T-cell (primary cell): ENCODE results near the gene MPRIP. TPM values are rescaled to one million over a fixed set of nuclear protein-coding genes. Genes with fewer than 3 reads are reported as not detected.
"Not testable (repeated sequence)": the region's sequence is repeated elsewhere in the genome, so short reads cannot be mapped to it uniquely, and the experiment has no call there.

Experiments used
- ATAC-seq, 4 experiments: fragments of 200-7000 bp in 3 of 4; fragments of 150-1000 bp in 1 of 4; cut with Tn5 transposase; replicated peaks in 1 of 4; 1 replicate in 3 of 4; 2 replicates in 1 of 4; pipeline ENCODE4 v1.10.0; 2021; ENCODE audit warnings: moderate library complexity in 3 of 4, mild to moderate bottlenecking in 2 of 4, moderate number of reproducible peaks in 1 of 4
- CTCF ChIA-PET, 2 donors: fragments of 300-600 bp; sonication (Branson Sonifier 250); formaldehyde crosslinking; loops; one replicate each; lab custom pipeline; 2022; ENCODE audit warnings: antibody characterized with exemption in 2 of 2; lab: Charles Lee
- POLR2A ChIA-PET, 2 donors: fragments of 300-600 bp; sonication (Branson Sonifier 250); formaldehyde crosslinking; loops; one replicate each; lab custom pipeline; 2022; ENCODE audit warnings: antibody characterized with exemption in 2 of 2; lab: Charles Lee
- DNase-seq, 35 experiments: peaks; one replicate each; pipeline versions ENCODE4 v3.0.0 to v3.0.0-alpha.2; 2013 to 2023
- H3K27ac ChIP-seq: one replicate; pipeline ENCODE4 v1.5.1; 2013; ENCODE audit warnings: low read length
- H3K27me3 ChIP-seq, 2 experiments: replicated peaks in 1 of 2; 1 replicate in 1 of 2; 2 replicates in 1 of 2; pipeline versions ENCODE4 v1.6.1 to v1.7.0; 2013; ENCODE audit warnings: low read length in 1 of 2, mixed read lengths in 1 of 2; ENCODE audit not compliant: control insufficient read depth in 2 of 2, insufficient read depth in 2 of 2; ENCODE audit errors: extremely low read depth in 1 of 2
- H3K36me3 ChIP-seq, 2 donors: 1 replicate in 1 of 2; 2 replicates in 1 of 2; pipeline versions ENCODE4 v1.6.1 to v1.7.0; 2013; ENCODE audit warnings: low read length in 1 of 2; ENCODE audit not compliant: control insufficient read depth in 2 of 2, insufficient read depth in 1 of 2; ENCODE audit errors: extremely low read depth in 1 of 2
- H3K4me1 ChIP-seq, 2 experiments: 1 replicate in 1 of 2; 2 replicates in 1 of 2; pipeline versions ENCODE4 v1.6.1 to v1.7.0; 2013; ENCODE audit warnings: low read length in 2 of 2, mixed read lengths in 1 of 2; ENCODE audit not compliant: insufficient read depth in 2 of 2, control insufficient read depth in 1 of 2; ENCODE audit errors: extremely low read depth in 1 of 2
- H3K4me3 ChIP-seq, 2 donors: 1 replicate in 1 of 2; 2 replicates in 1 of 2; pipeline versions ENCODE4 v1.5.1 to v1.7.0; 2013; ENCODE audit warnings: mild to moderate bottlenecking in 2 of 2, low read length in 1 of 2, moderate library complexity in 1 of 2; ENCODE audit not compliant: control insufficient read depth in 1 of 2; ENCODE audit errors: extremely low read depth in 1 of 2
- H3K9me3 ChIP-seq: 2 replicates; pipeline ENCODE4 v1.7.0; 2013
- H3K27ac Mint-ChIP-seq, 2 donors: one replicate each; pipeline ENCODE4 v1.8.0; 2020 to 2021; ENCODE audit warnings: mild to moderate bottlenecking in 2 of 2, mixed read lengths in 2 of 2
- H3K27me3 Mint-ChIP-seq, 2 donors: one replicate each; pipeline ENCODE4 v1.8.0; 2021 to 2022; ENCODE audit warnings: mixed read lengths in 2 of 2
- H3K36me3 Mint-ChIP-seq: one replicate; pipeline ENCODE4 v1.8.0; 2021; ENCODE audit warnings: mixed read lengths
- H3K4me1 Mint-ChIP-seq, 3 donors: one replicate each; pipeline ENCODE4 v1.8.0; 2020 to 2022; ENCODE audit warnings: mixed read lengths in 3 of 3, mild to moderate bottlenecking in 1 of 3
- H3K4me3 Mint-ChIP-seq, 3 donors: one replicate each; pipeline ENCODE4 v1.8.0; 2020 to 2022; ENCODE audit warnings: mild to moderate bottlenecking in 3 of 3, mixed read lengths in 3 of 3, moderate library complexity in 3 of 3
- H3K9me3 Mint-ChIP-seq, 3 donors: one replicate each; pipeline ENCODE4 v1.8.0; 2020 to 2022; ENCODE audit warnings: mixed read lengths in 3 of 3
- WGBS: methylation state at CpG from one replicate; pipeline ENCODE4 v1.1.5; 2013; ENCODE audit warnings: missing lambda C conversion rate; ENCODE audit not compliant: insufficient coverage; 5-methylcytosine and 5-hydroxymethylcytosine counted together
- total RNA-seq, 35 experiments: library from RNA in 6 of 35; stranded (reverse) in 6 of 35; fragments of 120-200 nt in 1 of 35; gene quantifications; one replicate each; pipeline versions ENCODE4 v1.2.1 to v1.2.4 and lab custom pipeline; 2013 to 2026

MPRIP gene
- total RNA-seq, 5 donors from 2014 or later (not counting 1 experiment from before 2014, with no cell fraction given): 189 to 266 (median 247) TPM

- ChIA-PET CTCF (interaction anchor here (0.6 to 1.0 kb wide), 3 partner anchors 14 to 329 kb away, joined by 3 read pairs; no protein-coding TSS in a partner anchor), POLR2A (no interaction called here)
- DNase-seq (peak in 5 of 35 experiments; percentile 13 to 46 (median 26)), ATAC-seq (peak in 3 of 4 experiments; percentile 40 to 55 (median 49))
- no peaks in the 10 kb centered on the region for H3K9me3 Mint-ChIP-seq
- peaks cover 42 to 50% (median 42%) of the 10 kb centered on the region in 3 donors for H3K4me1 Mint-ChIP-seq
- H3K4me3 ChIP-seq: no peak overlapping the region
- 100% methylated on average over 2 of the region's 3 CpGs for WGBS
- H3K27ac Mint-ChIP-seq: peak overlapping the region; percentile 84 to 92
- H3K27me3 ChIP-seq: no peaks in the 10 kb centered on the region
- no peaks in the 10 kb centered on the region for H3K27me3 Mint-ChIP-seq
- no peaks in the 10 kb centered on the region for H3K9me3 ChIP-seq
- peaks cover 0 to 46% of the 10 kb centered on the region in 2 experiments for H3K4me1 ChIP-seq
- H3K36me3 ChIP-seq: peaks cover 17 to 87% of the 10 kb centered on the region in 2 donors
- H3K36me3 Mint-ChIP-seq: peaks cover 49% of the 10 kb centered on the region
- H3K4me3 Mint-ChIP-seq: no peak overlapping the region
- no peak overlapping the region for H3K27ac ChIP-seq
Measured at GRCh38 chr17:17155568-17155967, 113.3 kb downstream of the MPRIP start.

DNA sequence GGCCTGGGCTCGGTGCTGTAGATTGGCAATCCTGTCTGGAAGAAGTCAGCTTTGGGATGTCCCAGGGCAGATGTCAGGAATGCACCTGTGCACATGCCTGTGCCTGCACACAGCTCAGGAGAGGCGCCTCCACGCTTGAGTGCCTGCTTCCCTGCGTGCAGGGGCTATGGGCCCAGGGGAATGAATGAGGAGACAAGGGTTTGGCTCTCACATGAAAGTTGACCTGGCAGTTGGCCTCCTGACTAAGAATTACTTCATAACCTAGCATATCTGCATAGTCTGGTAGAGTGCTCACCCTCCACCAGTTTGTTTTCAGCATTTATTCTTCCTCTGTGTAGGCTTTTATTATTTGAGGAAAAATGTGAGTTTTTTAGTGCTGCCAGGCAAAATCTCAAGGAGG, 113.8 kb downstream of the MPRIP start:
- Histone ChIP-seq H3K9me3 (no peaks in the 10 kb centered on the region), H3K36me3 (peaks cover 21 to 87% of the 10 kb centered on the region in 2 donors), H3K4me3 (no peak overlapping the region), H3K4me1 (peaks cover 0 to 46% of the 10 kb centered on the region in 2 experiments), H3K27ac (no peak overlapping the region), H3K27me3 (no peaks in the 10 kb centered on the region)
- peaks cover 49% of the 10 kb centered on the region for H3K36me3 Mint-ChIP-seq
- peak overlapping the region; percentile 59 to 84 for H3K27ac Mint-ChIP-seq
- ChIA-PET POLR2A (no interaction called here), CTCF (interaction anchor here (0.6 to 1.0 kb wide), 2 partner anchors 14 to 329 kb away, joined by 3 read pairs; no protein-coding TSS in a partner anchor)
- H3K4me3 Mint-ChIP-seq: no peak overlapping the region
- peaks cover 42 to 50% (median 42%) of the 10 kb centered on the region in 3 donors for H3K4me1 Mint-ChIP-seq
- 100% methylated on average over 1 of the region's 4 CpGs for WGBS
- ATAC-seq (no peak), DNase-seq (no peak)
- no peaks in the 10 kb centered on the region for H3K9me3 Mint-ChIP-seq
- H3K27me3 Mint-ChIP-seq: no peaks in the 10 kb centered on the region

- CTCF ChIA-PET: no interaction called here
- Mint-ChIP-seq H3K36me3 (peaks cover 48% of the 10 kb centered on the region), H3K27ac (peak overlapping the region; percentile 23 to 59), H3K4me1 (peaks cover 39 to 48% (median 41%) of the 10 kb centered on the region in 3 donors), H3K4me3 (no peak overlapping the region), H3K27me3 (no peaks in the 10 kb centered on the region), H3K9me3 (no peaks in the 10 kb centered on the region)
- whole genome bisulfite sequencing: 94% methylated on average over 7 of the region's 10 CpGs
- ATAC-seq (no peak), DNase-seq (no peak)
- Histone ChIP-seq H3K9me3 (no peaks in the 10 kb centered on the region), H3K27ac (no peak overlapping the region), H3K27me3 (no peaks in the 10 kb centered on the region), H3K4me3 (no peak overlapping the region), H3K36me3 (peaks cover 21 to 87% of the 10 kb centered on the region in 2 donors), H3K4me1 (peaks cover 0 to 46% of the 10 kb centered on the region in 2 experiments)
- POLR2A ChIA-PET: interaction anchor here in 1 of 2 donors (0.6 kb wide), 1 partner anchor 25 kb away, joined by 3 read pairs; no protein-coding TSS in a partner anchor
Measured at GRCh38 chr17:17156511-17156910, 114.3 kb downstream of the MPRIP start.

GRCh38 chr17:17157041-17157440, 114.8 kb downstream of the MPRIP start:
- Mint-ChIP-seq H3K9me3 (no peaks in the 10 kb centered on the region), H3K27ac (peak overlapping the region; percentile 22 to 23), H3K27me3 (no peaks in the 10 kb centered on the region), H3K4me3 (no peak overlapping the region), H3K36me3 (peaks cover 49% of the 10 kb centered on the region), H3K4me1 (peaks cover 38 to 42% (median 38%) of the 10 kb centered on the region in 3 donors)
- POLR2A ChIA-PET: interaction anchor here in 1 of 2 donors (0.6 kb wide), 1 partner anchor 25 kb away, joined by 3 read pairs; no protein-coding TSS in a partner anchor
- Histone ChIP-seq H3K36me3 (peaks cover 21 to 90% of the 10 kb centered on the region in 2 donors), H3K27ac (no peak overlapping the region), H3K4me1 (peaks cover 0 to 41% of the 10 kb centered on the region in 2 experiments), H3K4me3 (no peak overlapping the region), H3K27me3 (no peaks in the 10 kb centered on the region), H3K9me3 (no peaks in the 10 kb centered on the region)
- WGBS: 97% methylated on average over 6 of the region's 6 CpGs
- CTCF ChIA-PET: no interaction called here
- DNase-seq (no peak), ATAC-seq (no peak)

DNA sequence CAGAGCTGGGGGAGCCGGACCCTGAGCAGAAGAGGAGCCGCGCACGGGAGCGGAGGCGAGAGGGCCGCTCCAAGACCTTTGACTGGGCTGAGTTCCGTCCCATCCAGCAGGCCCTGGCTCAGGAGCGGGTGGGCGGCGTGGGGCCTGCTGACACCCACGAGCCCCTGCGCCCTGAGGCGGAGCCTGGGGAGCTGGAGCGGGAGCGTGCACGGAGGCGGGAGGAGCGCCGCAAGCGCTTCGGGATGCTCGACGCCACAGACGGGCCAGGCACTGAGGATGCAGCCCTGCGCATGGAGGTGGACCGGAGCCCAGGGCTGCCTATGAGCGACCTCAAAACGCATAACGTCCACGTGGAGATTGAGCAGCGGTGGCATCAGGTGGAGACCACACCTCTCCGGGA, 116.2 kb downstream of the MPRIP start:
- Mint-ChIP-seq H3K36me3 (peaks cover 52% of the 10 kb centered on the region), H3K4me1 (peaks cover 24 to 30% (median 24%) of the 10 kb centered on the region in 3 donors)
- H3K4me3 ChIP-seq, H3K27ac Mint-ChIP-seq, H3K4me3 Mint-ChIP-seq, POLR2A ChIA-PET, H3K27me3 Mint-ChIP-seq, H3K9me3 Mint-ChIP-seq, CTCF ChIA-PET, ATAC-seq, H3K27me3 ChIP-seq, DNase-seq, H3K9me3 ChIP-seq, H3K27ac ChIP-seq: not testable (repeated sequence)
- over 99% methylated on average over 24 of the region's 33 CpGs for WGBS
- peaks cover 18 to 91% of the 10 kb centered on the region in 2 donors for H3K36me3 ChIP-seq
- H3K4me1 ChIP-seq: peaks cover 0 to 27% of the 10 kb centered on the region in 2 experiments

GRCh38 chr17:17159571-17159970, 117.3 kb downstream of the MPRIP start:
- CTCF ChIA-PET: no interaction called here

More at GRCh38 chr17:17159571-17159970, 117.3 kb downstream of the MPRIP start:
- Mint-ChIP-seq H3K36me3 (peaks cover 51% of the 10 kb centered on the region), H3K4me3 (no peak overlapping the region), H3K9me3 (no peaks in the 10 kb centered on the region), H3K27me3 (no peaks in the 10 kb centered on the region), H3K27ac (peak overlapping the region in 1 of 2 donors; percentile 14), H3K4me1 (peaks cover 13 to 19% (median 15%) of the 10 kb centered on the region in 3 donors)
- ATAC-seq (no peak), DNase-seq (no peak)
- Histone ChIP-seq H3K27me3 (no peaks in the 10 kb centered on the region), H3K4me3 (no peak overlapping the region), H3K36me3 (peaks cover 25 to 89% of the 10 kb centered on the region in 2 donors), H3K27ac (no peak overlapping the region), H3K4me1 (peaks cover 0 to 16% of the 10 kb centered on the region in 2 experiments), H3K9me3 (no peaks in the 10 kb centered on the region)
- POLR2A ChIA-PET: no interaction called here
- WGBS: 100% methylated on average over 1 of the region's 4 CpGs
